Cardiac muscle cell (in vitro differentiated cells and primary cell): ENCODE results near the gene ATP8A2. TPM values are rescaled to one million over a fixed set of nuclear protein-coding genes. Genes with fewer than 3 reads are reported as not detected.

ENCODE experiments used
- DNase-seq, 2 donors: peaks; one replicate each; pipeline versions ENCODE4 v3.0.0 to v3.0.0-alpha.2; 2010 to 2017; ENCODE audit warnings: low read depth in 1 of 2, low spot score in 1 of 2
- H3K27ac ChIP-seq: fragments of 200-600 bp; sonication (generic); 2 replicates; pipeline ENCODE4 v1.5.1; 2016
- H3K27me3 ChIP-seq: fragments of 200-600 bp; sonication (generic); 2 replicates; pipeline ENCODE4 v1.6.0; 2016; ENCODE audit warnings: control low read depth
- H3K36me3 ChIP-seq: fragments of 200-600 bp; sonication (generic); 2 replicates; pipeline ENCODE4 v1.5.1; 2016; ENCODE audit warnings: control low read depth
- H3K4me1 ChIP-seq: fragments of 200-600 bp; sonication (generic); 2 replicates; pipeline ENCODE4 v1.8.1; 2017; ENCODE audit warnings: low read depth, mild to moderate bottlenecking, mixed run types
- H3K4me3 ChIP-seq: fragments of 200-600 bp; sonication (generic); 2 replicates; pipeline ENCODE4 v1.5.1; 2016; ENCODE audit warnings: mild to moderate bottlenecking
- H3K9me3 ChIP-seq: fragments of 200-600 bp; sonication (generic); 2 replicates; pipeline ENCODE4 v1.5.1; 2017; ENCODE audit warnings: low read depth, mild to moderate bottlenecking, control low read depth
- CTCF ChIP-seq: IDR thresholded peaks from 2 replicates; pipeline ENCODE4 v1.5.1; 2012; ENCODE audit warnings: low read depth, mild to moderate bottlenecking, low read length
- polyA plus RNA-seq: library from polyadenylated mRNA; unstranded; fragments of >200 nt; fragmentation: Nextera tagmentation; extraction: Ambion mirVana; gene quantifications from 2 replicates; pipeline ENCODE4 v1.2.1, GENCODE V29; 2016
- total RNA-seq: library from RNA; depleted of rRNA; stranded (reverse); fragments of >200 nt; gene quantifications from 2 replicates; pipeline ENCODE4 v1.2.3, GENCODE V29; 2016

ATP8A2 gene
- total and polyA plus RNA-seq, 2 experiments from 2014 or later: 0.86 to 0.89 TPM

GRCh38 chr13:26021516-26021915 is 649.7 kb downstream of the ATP8A2 start:
- H3K36me3 ChIP-seq: no peaks in the 10 kb centered on the region
- no peak overlapping the region for H3K4me3 ChIP-seq
- no peak for TF ChIP-seq CTCF
- H3K27ac ChIP-seq: peak overlapping the region; percentile 94
- H3K9me3 ChIP-seq: no peaks in the 10 kb centered on the region
- peaks cover 58% of the 10 kb centered on the region for H3K4me1 ChIP-seq
- H3K27me3 ChIP-seq: no peaks in the 10 kb centered on the region
- DNase-seq: no peak

- Histone ChIP-seq H3K4me3 (no peak overlapping the region), H3K9me3 (no peaks in the 10 kb centered on the region), H3K36me3 (no peaks in the 10 kb centered on the region), H3K27me3 (no peaks in the 10 kb centered on the region), H3K4me1 (peaks cover 62% of the 10 kb centered on the region), H3K27ac (peak overlapping the region; percentile 94)
- no peak for DNase-seq
- TF ChIP-seq CTCF: no peak
Measured at GRCh38 chr13:26021956-26022355, 650.2 kb downstream of the ATP8A2 start.

- Histone ChIP-seq H3K36me3 (no peaks in the 10 kb centered on the region), H3K27ac (peak overlapping the region; percentile 94), H3K9me3 (no peaks in the 10 kb centered on the region), H3K4me1 (peaks cover 62% of the 10 kb centered on the region), H3K27me3 (no peaks in the 10 kb centered on the region), H3K4me3 (no peak overlapping the region)
- no peak for TF ChIP-seq CTCF
- DNase-seq: peak; percentile 67 to 88
Measured at GRCh38 chr13:26022538-26023292, 650.9 kb downstream of the ATP8A2 start.

GRCh38 chr13:26024558-26024957 is 652.8 kb downstream of the ATP8A2 start:
- Histone ChIP-seq H3K27ac (peak overlapping the region; percentile 94), H3K4me3 (no peak overlapping the region), H3K36me3 (no peaks in the 10 kb centered on the region), H3K9me3 (no peaks in the 10 kb centered on the region), H3K27me3 (no peaks in the 10 kb centered on the region), H3K4me1 (peaks cover 58% of the 10 kb centered on the region)
- peak; percentile 43 to 69 for DNase-seq
- no peak for TF ChIP-seq CTCF

GRCh38 chr13:26025196-26025595 is 653.4 kb downstream of the ATP8A2 start:
- no peak for TF ChIP-seq CTCF
- peak in 1 of 2 donors; percentile 30 for DNase-seq
- H3K4me1 ChIP-seq: peaks cover 55% of the 10 kb centered on the region

More at GRCh38 chr13:26025196-26025595, 653.4 kb downstream of the ATP8A2 start:
- peak overlapping the region; percentile 94 for H3K27ac ChIP-seq
- H3K4me3 ChIP-seq: no peak overlapping the region
- no peaks in the 10 kb centered on the region for H3K27me3 ChIP-seq
- H3K36me3 ChIP-seq: no peaks in the 10 kb centered on the region
- H3K9me3 ChIP-seq: no peaks in the 10 kb centered on the region
